Left ventricle myocardium superior (tissue), 1 donor: ENCODE measurements around the gene DTD2. TPM values are rescaled to one million over a fixed set of nuclear protein-coding genes. Genes with fewer than 3 reads are reported as not detected.
"Not testable (repeated sequence)": the region's sequence is repeated elsewhere in the genome, so short reads cannot be mapped to it uniquely, and the experiment has no call there.

ENCODE experiments used
- ATAC-seq: fragments of 200-7000 bp; cut with Tn5 transposase; one replicate; pipeline ENCODE4 v1.9.1; 2020; ENCODE audit warnings: mild to moderate bottlenecking, moderate library complexity
- DNase-seq: peaks from one replicate; pipeline ENCODE4 v3.0.0-alpha.2; 2020
- intact Hi-C: fragments of 100-400 bp; cut with micrococcal nuclease; formaldehyde crosslinking; loops from one replicate; pipeline ENCODE4 v1.11.0; 2022
- total RNA-seq: library from RNA; stranded (reverse); fragmentation: NEBNext Ultra II Directional; extraction: Animal tissue kit (Norgen Biotek cat#: 25700); gene quantifications from one replicate; pipeline ENCODE4 v1.2.1, GENCODE V29; 2021
- donor health status: DM: no; HTN: yes; CAD: no; lungs with severe emphysema.

DTD2 gene
- total RNA-seq, 1 donor from 2014 or later: 8.4 TPM

GRCh38 chr14:31449136-31449535 lies 8.2 kb downstream of the DTD2 start:
- ATAC-seq (no peak), DNase-seq (no peak)
- intact Hi-C loops: no loop called here

- no peak for DNase-seq
- ATAC-seq: no peak
- intact Hi-C loops: no loop called here
Observed at GRCh38 chr14:31445703-31446102, 11.6 kb downstream of the DTD2 start.

GRCh38 chr14:31442284-31442683 lies 15.0 kb downstream of the DTD2 start:
- DNase-seq (no peak), ATAC-seq (no peak)
- intact Hi-C loops: no loop called here

- ATAC-seq (peak; percentile 58), DNase-seq (no peak)
- intact Hi-C loops: no loop called here
Observed at GRCh38 chr14:31441273-31442111, 15.8 kb downstream of the DTD2 start.

- intact Hi-C loops: no loop called here
- ATAC-seq: no peak
- DNase-seq: no peak
Observed at GRCh38 chr14:31440280-31440679, 17.0 kb downstream of the DTD2 start.

GRCh38 chr14:31439561-31439960 lies 17.7 kb downstream of the DTD2 start:
- DNase-seq (no peak), ATAC-seq (no peak)
- intact Hi-C loops: no loop called here

GRCh38 chr14:31437045-31437691 lies 20.1 kb downstream of the DTD2 start:
- DNase-seq, ATAC-seq, intact Hi-C loops: not testable (repeated sequence)

GRCh38 chr14:31435276-31435675 lies 22.0 kb downstream of the DTD2 start:
- intact Hi-C loops: no loop called here
- ATAC-seq: peak; percentile 87
- no peak for DNase-seq

GRCh38 chr14:31430634-31431264 lies 26.6 kb downstream of the DTD2 start:
- no peak for DNase-seq
- intact Hi-C loops: no loop called here
- no peak for ATAC-seq

- intact Hi-C loops: no loop called here
- ATAC-seq (no peak), DNase-seq (no peak)
Observed at GRCh38 chr14:31429791-31430190, 27.5 kb downstream of the DTD2 start.

GRCh38 chr14:31428011-31428410 lies 29.3 kb downstream of the DTD2 start:
- ATAC-seq (no peak), DNase-seq (no peak)
- intact Hi-C loops: no loop called here

- intact Hi-C loops: no loop called here
- no peak for DNase-seq
Observed at GRCh38 chr14:31426663-31427062, 30.6 kb downstream of the DTD2 start.

GRCh38 chr14:31425905-31426304 lies 31.4 kb downstream of the DTD2 start:
- DNase-seq (no peak), ATAC-seq (no peak)
- intact Hi-C loops: no loop called here

More at GRCh38 chr14:31426663-31427062, 30.6 kb downstream of the DTD2 start:
- no peak for ATAC-seq

- intact Hi-C loops: no loop called here
- ATAC-seq (no peak), DNase-seq (no peak)
Observed at GRCh38 chr14:31421200-31421599, 36.1 kb downstream of the DTD2 start.

- ATAC-seq: peak; percentile 98
- peak; percentile 99 for DNase-seq
- intact Hi-C loops: no loop called here
Observed at GRCh38 chr14:31420319-31421111, 36.8 kb downstream of the DTD2 start, which contains the start of gene HEATR5A. Gene HEATR5A, minus strand, starts transcription at chr14:31420550. Its CDS starts 17,575 bp downstream, at chr14:31402975.

GRCh38 chr14:31419967-31420318 lies 37.4 kb downstream of the DTD2 start:
- peak; percentile 81 for ATAC-seq
- intact Hi-C loops: no loop called here
- peak; percentile 81 for DNase-seq

GRCh38 chr14:31419179-31419966 lies 37.9 kb downstream of the DTD2 start:
- intact Hi-C loops: no loop called here
- no peak for DNase-seq
- no peak for ATAC-seq

GRCh38 chr14:31418440-31418839 lies 38.9 kb downstream of the DTD2 start:
- intact Hi-C loops: no loop called here
- no peak for DNase-seq
- no peak for ATAC-seq
